Spinal cord (tissue), 10 donors: ENCODE measurements around the gene UCP1. TPM values are rescaled to one million over a fixed set of nuclear protein-coding genes. Genes with fewer than 3 reads are reported as not detected.
"Not testable (repeated sequence)": the region's sequence is repeated elsewhere in the genome, so short reads cannot be mapped to it uniquely, and the experiment has no call there.

Source experiments
- DNase-seq, 6 donors: peaks; one replicate each; pipeline versions ENCODE4 v3.0.0 to v3.0.0-alpha.2; 2013 to 2015; ENCODE audit warnings: low spot score in 6 of 6, low read depth in 4 of 6
- H3K27ac ChIP-seq: one replicate; pipeline ENCODE4 v1.5.1; 2013; ENCODE audit warnings: low read depth, low read length, control low read depth
- H3K27me3 ChIP-seq: one replicate; pipeline ENCODE4 v1.6.1; 2013; ENCODE audit warnings: low read length; ENCODE audit not compliant: control insufficient read depth, insufficient read depth
- H3K36me3 ChIP-seq: one replicate; pipeline ENCODE4 v1.6.1; 2013; ENCODE audit warnings: low read length; ENCODE audit not compliant: control insufficient read depth, insufficient read depth
- H3K4me1 ChIP-seq: one replicate; pipeline ENCODE4 v1.6.1; 2013; ENCODE audit warnings: low read length; ENCODE audit not compliant: control insufficient read depth, insufficient read depth
- H3K4me3 ChIP-seq: one replicate; pipeline ENCODE4 v1.5.1; 2013; ENCODE audit warnings: low read depth, low read length, control low read depth
- H3K9me3 ChIP-seq: one replicate; pipeline ENCODE4 v1.6.1; 2013; ENCODE audit warnings: low read length; ENCODE audit not compliant: control insufficient read depth, insufficient read depth
- WGBS: methylation state at CpG from one replicate; pipeline ENCODE4 v1.1.5; 2013; ENCODE audit warnings: missing lambda C conversion rate; ENCODE audit not compliant: insufficient coverage; 5-methylcytosine and 5-hydroxymethylcytosine counted together
- polyA plus RNA-seq, 2 donors: library from polyadenylated mRNA; unstranded; fragments of 120-200 nt; gene quantifications; one replicate each; pipeline ENCODE4 v1.2.1, GENCODE V29; 2013; ENCODE audit not compliant: insufficient read length in 2 of 2
- total RNA-seq, 2 donors: library from RNA; depleted of rRNA in 1 of 2; stranded (reverse); fragments of 120-200 nt in 1 of 2; fragments of >200 nt in 1 of 2; gene quantifications; one replicate each; pipeline versions ENCODE4 v1.2.3 to v1.2.4, GENCODE V29; 2013 to 2014
- donor health status: healthy.

The UCP1 gene
- total and polyA plus RNA-seq, 4 donors: 0.36 to 0.61 (median 0.41) TPM; not detected in 1

GRCh38 chr4:140557831-140558435 is 10.8 kb downstream of the UCP1 start:
- 80% methylated on average over 1 of the region's 4 CpGs for WGBS
- no peak overlapping the region for H3K27ac ChIP-seq
- H3K9me3 ChIP-seq: no peaks in the 10 kb centered on the region
- H3K27me3 ChIP-seq: no peaks in the 10 kb centered on the region
- DNase-seq: no peak
- no peak overlapping the region for H3K4me3 ChIP-seq
- H3K36me3 ChIP-seq: no peaks in the 10 kb centered on the region
- H3K4me1 ChIP-seq: no peaks in the 10 kb centered on the region

DNA sequence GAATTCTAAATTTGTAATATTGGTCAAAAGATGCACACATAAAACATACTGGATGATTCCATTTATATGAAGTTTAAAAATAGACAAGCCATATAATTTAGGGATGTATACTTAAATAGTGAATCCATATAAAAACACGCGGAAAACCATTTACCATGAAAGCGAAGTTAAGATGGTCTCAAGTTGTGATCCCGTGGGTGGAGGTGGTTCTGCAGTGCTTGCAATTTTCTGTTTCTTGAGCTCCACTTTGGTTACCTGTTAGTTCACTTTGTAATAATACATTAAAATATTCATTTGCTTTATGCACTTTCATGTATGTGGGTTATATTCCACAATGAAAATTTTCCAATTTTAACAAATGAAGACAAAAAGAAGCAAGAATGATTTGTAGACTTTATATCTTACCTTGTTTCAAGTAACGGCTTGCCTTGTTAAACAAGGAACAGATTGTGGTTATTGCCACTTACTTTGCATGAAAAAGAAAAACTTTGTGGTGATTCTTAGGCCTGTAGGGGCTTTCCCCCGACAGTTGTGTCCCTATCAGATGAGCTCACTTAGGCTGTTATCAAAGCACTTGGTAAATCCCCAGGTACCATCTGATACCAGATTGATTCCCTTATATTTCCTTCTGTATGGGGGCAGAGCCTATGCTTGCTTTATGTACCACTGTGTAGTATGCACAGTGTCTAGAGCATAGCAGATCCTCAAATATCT is 12.2 kb downstream of the UCP1 start:
- H3K27me3 ChIP-seq: no peaks in the 10 kb centered on the region
- no CpG with 5 or more reads among the region's 6 CpGs for WGBS
- no peaks in the 10 kb centered on the region for H3K9me3 ChIP-seq
- no peak overlapping the region for H3K4me3 ChIP-seq
- H3K36me3 ChIP-seq: no peaks in the 10 kb centered on the region
- DNase-seq: no peak
- no peaks in the 10 kb centered on the region for H3K4me1 ChIP-seq
- H3K27ac ChIP-seq: no peak overlapping the region

DNA sequence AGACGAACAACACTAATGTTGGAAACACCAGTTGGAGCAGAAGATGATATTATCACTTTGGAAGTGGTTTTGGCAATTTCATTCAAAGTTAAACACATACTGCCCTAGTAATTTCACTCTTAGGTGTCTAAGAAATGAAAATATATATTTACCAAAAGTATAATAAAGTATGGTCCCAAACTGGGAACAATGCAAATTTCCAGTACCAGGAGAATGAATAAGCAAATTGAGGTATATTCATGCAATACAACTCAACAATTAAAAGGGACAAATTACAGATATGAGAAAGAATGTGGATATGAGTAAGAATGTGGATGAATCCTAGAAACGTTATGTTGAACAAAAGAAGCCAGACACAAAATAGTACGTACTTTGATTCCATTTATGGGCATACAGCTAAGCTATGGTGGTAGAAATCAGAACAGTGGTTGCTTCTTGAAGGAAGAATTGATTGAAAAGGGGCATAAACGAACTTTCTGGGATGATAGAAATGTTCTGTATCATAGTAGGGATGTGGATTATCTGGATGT is 34.7 kb downstream of the UCP1 start:
- Histone ChIP-seq H3K36me3 (peaks cover 3% of the 10 kb centered on the region), H3K9me3 (no peaks in the 10 kb centered on the region), H3K27me3 (no peaks in the 10 kb centered on the region), H3K4me3 (no peak overlapping the region), H3K4me1 (no peaks in the 10 kb centered on the region), H3K27ac (no peak overlapping the region)
- no peak for DNase-seq
- 89% methylated on average over 3 of the region's 4 CpGs for WGBS

DNA sequence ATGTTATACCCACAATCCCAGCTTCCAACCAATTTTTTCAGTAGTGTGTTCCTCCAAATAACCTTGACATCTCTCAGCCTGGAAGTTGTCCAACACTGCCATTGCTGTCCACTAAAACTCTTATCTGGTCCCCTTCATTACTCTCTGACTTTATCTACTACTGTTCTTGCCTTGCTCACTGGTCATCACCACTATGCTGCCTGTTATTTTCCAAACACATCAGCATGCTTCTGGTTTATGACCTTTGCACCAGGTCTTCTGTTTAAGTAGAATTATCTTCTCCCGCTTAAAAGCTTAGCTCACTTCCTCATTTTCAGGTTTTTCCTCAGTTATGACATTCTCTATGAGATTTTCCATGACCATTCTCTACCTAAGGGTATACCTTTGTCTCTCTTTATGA is 39.3 kb downstream of the UCP1 start:
- DNase-seq: no peak
- H3K4me1 ChIP-seq: no peaks in the 10 kb centered on the region
- H3K4me3 ChIP-seq: no peak overlapping the region
- no peaks in the 10 kb centered on the region for H3K9me3 ChIP-seq
- no peaks in the 10 kb centered on the region for H3K36me3 ChIP-seq
- H3K27me3 ChIP-seq: no peaks in the 10 kb centered on the region
- WGBS: no CpG with 5 or more reads among the region's 1 CpG
- H3K27ac ChIP-seq: no peak overlapping the region

DNA sequence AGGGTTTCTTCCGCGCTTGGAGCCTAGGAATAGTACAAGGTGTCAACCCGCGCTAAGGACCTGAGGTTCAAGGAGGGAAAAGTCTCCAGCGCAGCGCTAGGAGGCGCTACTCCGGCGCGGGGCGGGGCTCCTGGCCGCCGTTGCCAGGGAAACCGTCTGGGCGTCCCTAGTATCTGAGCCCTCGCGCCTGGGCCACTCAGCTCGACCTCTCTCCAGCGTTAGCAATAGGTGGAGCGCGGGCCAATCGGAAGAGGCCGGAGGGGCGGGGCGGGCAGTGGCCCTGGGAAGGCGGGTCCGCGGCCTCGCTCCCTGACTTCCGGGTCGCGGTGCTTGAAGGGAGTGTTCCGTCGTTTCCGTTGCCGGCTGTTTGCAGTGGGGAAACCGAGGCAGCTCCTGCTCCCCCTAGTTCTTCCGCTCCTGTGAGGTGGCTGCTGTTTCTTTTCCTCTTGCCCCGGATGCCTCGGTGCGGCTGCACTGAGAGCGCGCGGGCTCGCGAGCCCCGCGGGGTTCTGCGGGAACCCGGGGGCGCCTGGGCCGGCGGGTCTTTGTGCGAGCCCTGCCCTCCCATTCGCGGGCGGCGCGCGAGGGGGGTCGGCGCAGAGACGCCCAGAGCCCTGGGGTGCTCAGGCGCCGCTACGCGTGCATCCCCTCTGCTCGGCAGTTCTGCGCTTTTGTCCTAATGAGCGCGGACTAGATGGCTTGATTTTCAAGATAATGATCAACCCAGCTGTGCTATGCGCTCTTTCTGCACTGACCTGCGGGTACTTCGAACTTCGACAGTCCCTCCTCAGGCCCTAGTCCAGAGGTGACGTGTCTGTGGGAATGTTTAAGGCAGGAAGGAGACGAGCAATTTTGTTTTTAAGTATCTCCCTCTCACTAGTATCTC is 44.7 kb downstream of the UCP1 start, which contains the start of gene ELMOD2:
TSS of gene ELMOD2 (plus strand) at position 312 of the 886 bp plus-strand sequence. CDS start 1,261 bp downstream, outside the sequence.
- under 1% methylated on average over 72 of the region's 77 CpGs for WGBS
- Histone ChIP-seq H3K27ac (peak within 1 kb of the TSS; percentile 79), H3K36me3 (no peaks in the 10 kb centered on the region), H3K4me3 (peak within 1 kb of the TSS; percentile 71), H3K27me3 (no peaks in the 10 kb centered on the region), H3K4me1 (no peaks in the 10 kb centered on the region), H3K9me3 (no peaks in the 10 kb centered on the region)
- DNase-seq: peak; percentile 81 to 99 (median 94)

DNA sequence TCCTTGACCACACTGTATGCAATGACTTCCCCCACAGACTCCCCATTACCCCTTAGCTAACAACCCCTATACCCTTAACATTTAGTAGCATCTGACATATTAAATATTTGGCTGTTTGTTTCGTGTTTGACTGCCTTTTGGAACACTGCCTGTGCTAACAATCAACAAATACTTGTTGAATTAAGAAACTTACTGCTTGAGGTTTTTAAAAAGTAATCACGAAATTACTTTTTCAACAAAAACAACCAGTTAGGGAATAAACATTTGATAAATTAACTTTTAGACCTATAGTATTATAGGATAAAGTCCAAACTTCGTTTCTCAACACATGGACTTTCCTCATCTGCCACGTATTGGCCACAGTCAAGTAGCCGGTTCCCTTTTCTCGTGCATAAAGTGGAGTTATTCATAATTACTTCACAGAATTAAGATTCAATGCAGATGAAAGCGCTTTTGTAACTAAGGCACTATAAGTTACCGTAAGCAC is 45.3 kb downstream of the UCP1 start:
- Histone ChIP-seq H3K9me3 (no peaks in the 10 kb centered on the region), H3K4me3 (peak overlapping the region; percentile 71), H3K36me3 (no peaks in the 10 kb centered on the region), H3K27ac (peak overlapping the region; percentile 35), H3K27me3 (no peaks in the 10 kb centered on the region), H3K4me1 (no peaks in the 10 kb centered on the region)
- 0% methylated on average over 2 of the region's 8 CpGs for WGBS
- DNase-seq: peak in 1 of 6 donors; percentile 4

GRCh38 chr4:140515423-140515822 is 53.3 kb downstream of the UCP1 start:
- Histone ChIP-seq H3K27ac (no peak overlapping the region), H3K9me3 (no peaks in the 10 kb centered on the region), H3K36me3 (no peaks in the 10 kb centered on the region), H3K4me3 (no peak overlapping the region), H3K4me1 (no peaks in the 10 kb centered on the region), H3K27me3 (peaks cover 2% of the 10 kb centered on the region)
- WGBS: 33% methylated on average over 1 of the region's 1 CpG
- no peak for DNase-seq

GRCh38 chr4:140513765-140514164 is 55.0 kb downstream of the UCP1 start:
- H3K36me3 ChIP-seq, H3K4me3 ChIP-seq, DNase-seq, H3K27ac ChIP-seq, H3K27me3 ChIP-seq, H3K4me1 ChIP-seq, H3K9me3 ChIP-seq: not testable (repeated sequence)
- 96% methylated on average over 4 of the region's 5 CpGs for WGBS
